SK-N-SH (cell line): ENCODE data around the gene CCDC187. TPM values are rescaled to one million over a fixed set of nuclear protein-coding genes. Genes with fewer than 3 reads are reported as not detected.

Experiments used
- CTCF ChIA-PET: fragments of 300-600, 350-600 bp; formaldehyde crosslinking; extraction: SDS; loops from one replicate; lab custom pipeline; 2021; lab: Yijun Ruan, JAX
- POLR2A ChIA-PET: fragments of 350-600 bp; sonication (Branson Sonifier 250); formaldehyde crosslinking; extraction: SDS; loops from one replicate; lab custom pipeline; 2020; ENCODE audit warnings: antibody characterized with exemption, inconsistent platforms; lab: Yijun Ruan, JAX
- DNase-seq: peaks from one replicate; pipeline ENCODE4 v3.0.0; 2012
- H2AFZ ChIP-seq: fragments of 200-600 bp; sonication (generic); 2 replicates; pipeline ENCODE4 v1.8.1; 2016; ENCODE audit warnings: antibody characterized with exemption, mild to moderate bottlenecking, low read depth
- H3F3A ChIP-seq: fragments of 200-600 bp; sonication (generic); replicated peaks from 2 replicates; pipeline ENCODE3; 2016; ENCODE audit warnings: antibody characterized with exemption, mild to moderate bottlenecking; ENCODE audit not compliant: insufficient read depth
- H3K27ac ChIP-seq, 2 experiments: fragments of 200-500 bp in 1 of 2; fragments of 200-600 bp in 1 of 2; sonication (Bioruptor generic) in 1 of 2; sonication (generic), shearing (Covaris generic) in 1 of 2; 2 replicates each; pipeline versions ENCODE4 v1.5.1 to v1.6.1; 2014 to 2016; ENCODE audit warnings: low read depth in 2 of 2, inconsistent platforms in 1 of 2, low read length in 1 of 2, mild to moderate bottlenecking in 1 of 2, mixed read lengths in 1 of 2
- H3K27me3 ChIP-seq: fragments of 200-600 bp; sonication (generic), shearing (Covaris generic); 2 replicates; pipeline ENCODE4 v1.6.1; 2016; ENCODE audit warnings: mixed run types; ENCODE audit not compliant: insufficient read depth
- H3K36me3 ChIP-seq, 2 experiments: fragments of 200-500 bp in 1 of 2; fragments of 200-600 bp in 1 of 2; sonication (Bioruptor generic) in 1 of 2; sonication (generic) in 1 of 2; replicated peaks in 1 of 2; 2 replicates each; pipeline versions ENCODE3 to v1.5.1; 2014 to 2016; ENCODE audit warnings: low read length in 1 of 2, mild to moderate bottlenecking in 1 of 2; ENCODE audit not compliant: insufficient read depth in 2 of 2, control insufficient read depth in 1 of 2
- H3K4me1 ChIP-seq, 2 experiments: fragments of 200-500 bp in 1 of 2; fragments of 200-600 bp in 1 of 2; sonication (Bioruptor generic) in 1 of 2; sonication (generic), shearing (Covaris generic) in 1 of 2; 2 replicates each; pipeline versions ENCODE4 v1.5.1 to v1.6.1; 2014 to 2016; ENCODE audit warnings: low read depth in 1 of 2, low read length in 1 of 2, mixed run types in 1 of 2; ENCODE audit not compliant: insufficient read depth in 2 of 2, control insufficient read depth in 1 of 2
- H3K4me2 ChIP-seq: fragments of 200-600 bp; sonication (generic), shearing (Covaris generic); 2 replicates; pipeline ENCODE4 v1.6.1; 2017; ENCODE audit warnings: mixed run types
- H3K4me3 ChIP-seq, 2 experiments: fragments of 200-500 bp in 1 of 2; fragments of 200-600 bp in 1 of 2; sonication (Bioruptor generic) in 1 of 2; sonication (generic), shearing (Covaris generic) in 1 of 2; 2 replicates each; pipeline versions ENCODE4 v1.5.1 to v1.8.1; 2014 to 2016; ENCODE audit warnings: low read depth in 2 of 2, inconsistent platforms in 1 of 2, low read length in 1 of 2, mild to moderate bottlenecking in 1 of 2, mixed read lengths in 1 of 2, moderate library complexity in 1 of 2
- H3K79me2 ChIP-seq: fragments of 200-600 bp; sonication (generic); 2 replicates; pipeline ENCODE4 v1.8.1; 2017; ENCODE audit warnings: mild to moderate bottlenecking; ENCODE audit not compliant: insufficient read depth
- H3K9ac ChIP-seq: fragments of 200-600 bp; sonication (generic); 2 replicates; pipeline ENCODE4 v1.6.1; 2017; ENCODE audit warnings: mixed run types
- H3K9me2 ChIP-seq: fragments of 200-600 bp; sonication (generic); 2 replicates; pipeline ENCODE4 v1.6.1; 2017; ENCODE audit warnings: mixed run types
- H3K9me3 ChIP-seq: fragments of 200-600 bp; sonication (generic); 2 replicates; pipeline ENCODE4 v1.6.1; 2017; ENCODE audit warnings: mixed run types, mild to moderate bottlenecking, moderate library complexity
- H4K20me1 ChIP-seq: fragments of 200-600 bp; sonication (generic); 2 replicates; pipeline ENCODE4 v1.6.1; 2017; ENCODE audit warnings: mild to moderate bottlenecking, mixed run types; ENCODE audit not compliant: insufficient read depth
- CHD2 ChIP-seq: fragments of 150-350 bp; IDR thresholded peaks from 2 replicates; pipeline ENCODE4 v1.6.1; 2018; ENCODE audit warnings: low read length; ENCODE audit not compliant: partially characterized antibody
- CTCF ChIP-seq: fragments of 200-600 bp; sonication (generic); IDR thresholded peaks from 2 replicates; pipeline ENCODE4 v1.6.1; 2017; ENCODE audit warnings: antibody characterized with exemption, mild to moderate bottlenecking, moderate library complexity
- EZH2phosphoT487 ChIP-seq: fragments of 200-600 bp; sonication (generic); IDR thresholded peaks from 2 replicates; pipeline ENCODE4 v1.6.1; 2017; ENCODE audit warnings: low read depth, mixed run types, mild to moderate bottlenecking, antibody characterized with exemption, moderate library complexity, borderline replicate concordance
- FOXM1 ChIP-seq: IDR thresholded peaks from 2 replicates; pipeline ENCODE4 v1.4.0; 2012; ENCODE audit warnings: low read depth, mild to moderate bottlenecking
- IRF3 ChIP-seq: fragments of 150-350 bp; IDR thresholded peaks from 2 replicates; pipeline ENCODE4 v1.6.1; 2016; ENCODE audit warnings: mild to moderate bottlenecking, low read depth, low read length
- NRF1 ChIP-seq: IDR thresholded peaks from 2 replicates; pipeline ENCODE4 v1.6.1; 2012; ENCODE audit warnings: low read depth, mild to moderate bottlenecking, low read length
- RAD21 ChIP-seq: IDR thresholded peaks from 2 replicates; pipeline ENCODE4 v1.6.1; 2012; ENCODE audit warnings: mild to moderate bottlenecking, low read length
- RFX5 ChIP-seq: IDR thresholded peaks from 2 replicates; pipeline ENCODE4 v1.6.1; 2012; ENCODE audit warnings: mild to moderate bottlenecking, improper control_type of control experiment, low read length
- TCF12 ChIP-seq: IDR thresholded peaks from 2 replicates; pipeline ENCODE4 v1.4.0; 2012
- YY1 ChIP-seq: IDR thresholded peaks from 2 replicates; pipeline ENCODE4 v1.4.0; 2012; ENCODE audit warnings: low read depth, mild to moderate bottlenecking
- WGBS: methylation state at CpG from one replicate; pipeline ENCODE4 v1.1.6; 2017; ENCODE audit warnings: low lambda C conversion rate; 5-methylcytosine and 5-hydroxymethylcytosine counted together
- polyA plus RNA-seq, 3 experiments: library from polyadenylated mRNA; depleted of rRNA; stranded (reverse); fragments of >200 nt; gene quantifications; 2 replicates each; pipeline ENCODE4 v1.2.3, GENCODE V29; 2012
- TF ChIP-seq, protein P1 (sequence below): fragments of 150-350 bp; IDR thresholded peaks from 2 replicates; pipeline ENCODE4 v1.6.1; 2017; ENCODE audit warnings: antibody characterized with exemption, low read length, low read depth, borderline replicate concordance
- TF ChIP-seq, protein P2 (sequence below): IDR thresholded peaks from 2 replicates; pipeline ENCODE4 v1.4.0; 2012; ENCODE audit warnings: low read depth, borderline replicate concordance
- TF ChIP-seq, protein P3 (sequence below): IDR thresholded peaks from 2 replicates; pipeline ENCODE4; 2012

The CCDC187 gene
- polyA plus RNA-seq, 1 of the 3 experiments (the other 2 are of a cell fraction), result not detected

- TF ChIP-seq, protein P1, sequence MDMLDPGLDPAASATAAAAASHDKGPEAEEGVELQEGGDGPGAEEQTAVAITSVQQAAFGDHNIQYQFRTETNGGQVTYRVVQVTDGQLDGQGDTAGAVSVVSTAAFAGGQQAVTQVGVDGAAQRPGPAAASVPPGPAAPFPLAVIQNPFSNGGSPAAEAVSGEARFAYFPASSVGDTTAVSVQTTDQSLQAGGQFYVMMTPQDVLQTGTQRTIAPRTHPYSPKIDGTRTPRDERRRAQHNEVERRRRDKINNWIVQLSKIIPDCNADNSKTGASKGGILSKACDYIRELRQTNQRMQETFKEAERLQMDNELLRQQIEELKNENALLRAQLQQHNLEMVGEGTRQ, result no peak
- TF ChIP-seq, protein P2, sequence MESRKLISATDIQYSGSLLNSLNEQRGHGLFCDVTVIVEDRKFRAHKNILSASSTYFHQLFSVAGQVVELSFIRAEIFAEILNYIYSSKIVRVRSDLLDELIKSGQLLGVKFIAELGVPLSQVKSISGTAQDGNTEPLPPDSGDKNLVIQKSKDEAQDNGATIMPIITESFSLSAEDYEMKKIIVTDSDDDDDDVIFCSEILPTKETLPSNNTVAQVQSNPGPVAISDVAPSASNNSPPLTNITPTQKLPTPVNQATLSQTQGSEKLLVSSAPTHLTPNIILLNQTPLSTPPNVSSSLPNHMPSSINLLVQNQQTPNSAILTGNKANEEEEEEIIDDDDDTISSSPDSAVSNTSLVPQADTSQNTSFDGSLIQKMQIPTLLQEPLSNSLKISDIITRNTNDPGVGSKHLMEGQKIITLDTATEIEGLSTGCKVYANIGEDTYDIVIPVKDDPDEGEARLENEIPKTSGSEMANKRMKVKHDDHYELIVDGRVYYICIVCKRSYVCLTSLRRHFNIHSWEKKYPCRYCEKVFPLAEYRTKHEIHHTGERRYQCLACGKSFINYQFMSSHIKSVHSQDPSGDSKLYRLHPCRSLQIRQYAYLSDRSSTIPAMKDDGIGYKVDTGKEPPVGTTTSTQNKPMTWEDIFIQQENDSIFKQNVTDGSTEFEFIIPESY, result no peak
- TF ChIP-seq YY1, result no peak
- TF ChIP-seq CHD2, result no peak
Measured at GRCh38 chr9:136300866-136301265, 3.0 kb downstream of the CCDC187 start (continued).

DNA sequence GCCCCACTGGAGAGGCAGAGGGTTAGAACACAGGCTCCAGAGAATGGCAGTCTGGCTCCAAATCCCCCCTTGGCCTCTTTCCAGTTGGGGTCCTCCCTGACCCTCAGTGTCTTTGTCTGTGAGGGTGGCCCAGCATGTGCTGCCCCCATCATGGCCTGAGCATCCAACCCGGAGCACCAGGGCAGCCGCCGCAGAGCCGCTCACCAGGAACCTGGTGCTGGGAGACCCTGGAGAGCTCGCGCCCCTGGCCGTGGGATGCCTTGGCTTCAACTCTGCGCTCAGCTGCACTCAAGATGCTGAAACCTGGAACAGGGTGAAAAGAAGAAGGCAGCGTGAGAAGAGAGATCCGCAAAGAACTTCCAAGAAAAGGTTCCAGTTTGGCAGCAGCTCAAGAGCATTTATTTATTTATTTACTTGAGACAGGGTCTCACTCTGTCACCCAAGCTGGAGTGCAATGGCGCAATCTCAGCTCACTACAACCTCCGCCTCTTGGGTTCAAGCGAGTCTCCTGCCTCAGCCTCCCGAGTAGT is 3.8 kb downstream of the CCDC187 start:
- no peaks in the 10 kb centered on the region; a peak in 1 of 4 replicates for H3K4me1 ChIP-seq
- no peak overlapping the region for H3K9ac ChIP-seq
- H3K9me3 ChIP-seq, result no peaks in the 10 kb centered on the region
- no peak overlapping the region for H2AFZ ChIP-seq
- ChIA-PET CTCF (interaction anchor here (0.7 to 1.3 kb wide), 5 partner anchors 12 to 333 kb away, joined by 3 to 6 read pairs (median 3); no protein-coding TSS in a partner anchor), POLR2A (no interaction called here)
- no peak overlapping the region for H3K27ac ChIP-seq
- 94% methylated on average over 14 of the region's 14 CpGs for WGBS
- no peaks in the 10 kb centered on the region for H3F3A ChIP-seq
- no peak overlapping the region for H3K4me3 ChIP-seq
- no peaks in the 10 kb centered on the region for H3K36me3 ChIP-seq
- H3K27me3 ChIP-seq, result peaks cover 7% of the 10 kb centered on the region; the same call in 1 of the 2 replicates
- no peaks in the 10 kb centered on the region for H3K79me2 ChIP-seq
- H4K20me1 ChIP-seq, result no peaks in the 10 kb centered on the region
- TF ChIP-seq RAD21 (no peak), TCF12 (no peak), RFX5 (no peak), FOXM1 (no peak), NRF1 (no peak), YY1 (no peak), EZH2phosphoT487 (no peak), CTCF (no peak), IRF3 (no peak)
- TF ChIP-seq, protein P1, result no peak
- TF ChIP-seq, protein P3, sequence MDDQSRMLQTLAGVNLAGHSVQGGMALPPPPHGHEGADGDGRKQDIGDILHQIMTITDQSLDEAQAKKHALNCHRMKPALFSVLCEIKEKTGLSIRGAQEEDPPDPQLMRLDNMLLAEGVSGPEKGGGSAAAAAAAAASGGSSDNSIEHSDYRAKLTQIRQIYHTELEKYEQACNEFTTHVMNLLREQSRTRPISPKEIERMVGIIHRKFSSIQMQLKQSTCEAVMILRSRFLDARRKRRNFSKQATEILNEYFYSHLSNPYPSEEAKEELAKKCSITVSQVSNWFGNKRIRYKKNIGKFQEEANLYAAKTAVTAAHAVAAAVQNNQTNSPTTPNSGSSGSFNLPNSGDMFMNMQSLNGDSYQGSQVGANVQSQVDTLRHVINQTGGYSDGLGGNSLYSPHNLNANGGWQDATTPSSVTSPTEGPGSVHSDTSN, result no peak
- no peak for DNase-seq
- H3K9me2 ChIP-seq, result no peaks in the 10 kb centered on the region
- no peak overlapping the region for H3K4me2 ChIP-seq
